Measurements from ENCODE around the gene LINS1.

DNA sequence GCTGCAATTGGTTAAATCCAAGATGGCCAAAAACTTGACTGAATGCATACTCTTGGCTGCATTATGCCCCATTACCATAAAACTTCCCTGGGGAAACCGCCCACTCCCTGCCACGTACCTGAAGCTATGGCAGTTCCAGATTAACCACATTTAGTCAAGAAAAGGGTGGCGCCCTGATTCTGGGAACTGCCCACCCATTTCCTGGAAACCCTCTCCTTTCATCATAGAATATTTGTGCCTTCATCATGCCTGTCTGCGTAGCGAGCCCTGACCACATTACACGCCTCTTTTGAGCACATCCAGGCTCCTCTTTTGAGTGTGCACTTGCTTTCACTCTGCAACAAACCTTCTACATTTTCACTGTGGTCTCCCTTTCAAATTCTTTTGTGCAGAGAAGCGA is 5.2 kb downstream of the LINS1 start:
- TF ChIP-seq, protein P1, sequence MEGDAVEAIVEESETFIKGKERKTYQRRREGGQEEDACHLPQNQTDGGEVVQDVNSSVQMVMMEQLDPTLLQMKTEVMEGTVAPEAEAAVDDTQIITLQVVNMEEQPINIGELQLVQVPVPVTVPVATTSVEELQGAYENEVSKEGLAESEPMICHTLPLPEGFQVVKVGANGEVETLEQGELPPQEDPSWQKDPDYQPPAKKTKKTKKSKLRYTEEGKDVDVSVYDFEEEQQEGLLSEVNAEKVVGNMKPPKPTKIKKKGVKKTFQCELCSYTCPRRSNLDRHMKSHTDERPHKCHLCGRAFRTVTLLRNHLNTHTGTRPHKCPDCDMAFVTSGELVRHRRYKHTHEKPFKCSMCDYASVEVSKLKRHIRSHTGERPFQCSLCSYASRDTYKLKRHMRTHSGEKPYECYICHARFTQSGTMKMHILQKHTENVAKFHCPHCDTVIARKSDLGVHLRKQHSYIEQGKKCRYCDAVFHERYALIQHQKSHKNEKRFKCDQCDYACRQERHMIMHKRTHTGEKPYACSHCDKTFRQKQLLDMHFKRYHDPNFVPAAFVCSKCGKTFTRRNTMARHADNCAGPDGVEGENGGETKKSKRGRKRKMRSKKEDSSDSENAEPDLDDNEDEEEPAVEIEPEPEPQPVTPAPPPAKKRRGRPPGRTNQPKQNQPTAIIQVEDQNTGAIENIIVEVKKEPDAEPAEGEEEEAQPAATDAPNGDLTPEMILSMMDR (optimal IDR thresholded peaks at IDR 0.05 in 1 of 3, IDR thresholded peaks at IDR 0.05 in 1 of 3, conservative IDR thresholded peaks at IDR 0.05 in 1 of 3; ENCODE audit: extremely low read depth in 1 of 3, insufficient read depth in 2 of 3, low read length in 3 of 3) = no peak
- TF ChIP-seq EZH2 (IDR thresholded peaks at IDR 0.05; ENCODE audit: low read length) = no peak

Data from keratinocyte (primary cell).